ENCODE data around the gene ZCCHC14.

Gene ZCCHC14

DNA sequence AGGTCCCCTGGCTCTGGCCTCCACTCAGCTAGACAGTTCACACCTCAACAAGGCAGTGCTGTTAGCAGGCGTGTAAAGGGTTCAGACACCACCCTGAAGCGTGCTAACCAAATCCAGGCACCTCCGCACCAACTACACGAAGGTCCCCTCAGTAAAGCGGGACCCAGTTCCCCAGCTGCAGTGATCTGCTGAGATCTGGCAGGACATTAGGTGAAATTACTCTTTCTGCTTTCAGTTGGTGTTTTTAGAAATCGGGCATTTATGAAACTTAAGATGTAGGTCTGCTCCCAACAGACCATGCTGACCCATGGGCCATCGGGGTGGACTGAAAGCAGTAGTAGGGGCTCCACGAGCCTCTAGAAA, 136.4 kb downstream of the ZCCHC14 start:
- no peak overlapping the region for H3K27ac ChIP-seq
- TF ChIP-seq ZFX (IDR thresholded peaks at IDR 0.05; ENCODE audit: borderline replicate concordance), result no peak
- TF ChIP-seq, protein P1, sequence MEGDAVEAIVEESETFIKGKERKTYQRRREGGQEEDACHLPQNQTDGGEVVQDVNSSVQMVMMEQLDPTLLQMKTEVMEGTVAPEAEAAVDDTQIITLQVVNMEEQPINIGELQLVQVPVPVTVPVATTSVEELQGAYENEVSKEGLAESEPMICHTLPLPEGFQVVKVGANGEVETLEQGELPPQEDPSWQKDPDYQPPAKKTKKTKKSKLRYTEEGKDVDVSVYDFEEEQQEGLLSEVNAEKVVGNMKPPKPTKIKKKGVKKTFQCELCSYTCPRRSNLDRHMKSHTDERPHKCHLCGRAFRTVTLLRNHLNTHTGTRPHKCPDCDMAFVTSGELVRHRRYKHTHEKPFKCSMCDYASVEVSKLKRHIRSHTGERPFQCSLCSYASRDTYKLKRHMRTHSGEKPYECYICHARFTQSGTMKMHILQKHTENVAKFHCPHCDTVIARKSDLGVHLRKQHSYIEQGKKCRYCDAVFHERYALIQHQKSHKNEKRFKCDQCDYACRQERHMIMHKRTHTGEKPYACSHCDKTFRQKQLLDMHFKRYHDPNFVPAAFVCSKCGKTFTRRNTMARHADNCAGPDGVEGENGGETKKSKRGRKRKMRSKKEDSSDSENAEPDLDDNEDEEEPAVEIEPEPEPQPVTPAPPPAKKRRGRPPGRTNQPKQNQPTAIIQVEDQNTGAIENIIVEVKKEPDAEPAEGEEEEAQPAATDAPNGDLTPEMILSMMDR (IDR thresholded peaks at IDR 0.05), result no peak

Data from 22Rv1 (cell line).